ENCODE data around the gene HADHB. TPM values are rescaled to one million over a fixed set of nuclear protein-coding genes. Genes with fewer than 3 reads are reported as not detected.
"Not testable (repeated sequence)": the region's sequence is repeated elsewhere in the genome, so short reads cannot be mapped to it uniquely, and the experiment has no call there.

HADHB gene
- total RNA-seq, 1 experiment from 2014 or later: 25.2 TPM

- DNase-seq (ENCODE audit: low spot score): peak; percentile 39
These were observed 47.9 kb downstream of the HADHB start for GRCh38 chr2:26292646-26293045.

- no peak for DNase-seq (ENCODE audit: low spot score)
These were observed 50.8 kb downstream of the HADHB start for GRCh38 chr2:26295511-26295910.

- no peak for DNase-seq (ENCODE audit: low spot score)
These were observed 52.3 kb downstream of the HADHB start for GRCh38 chr2:26297061-26297460.

- DNase-seq (ENCODE audit: low spot score): no peak
These were observed 53.5 kb downstream of the HADHB start for GRCh38 chr2:26298286-26298637.

GRCh38 chr2:26298638-26299393 lies 54.1 kb downstream of the HADHB start:
- DNase-seq (ENCODE audit: low spot score): no peak

- peak; percentile 66 for DNase-seq (ENCODE audit: low spot score)
These were observed 54.8 kb downstream of the HADHB start for GRCh38 chr2:26299471-26300101.

- peak; percentile 45 for DNase-seq (ENCODE audit: low spot score)
These were observed 55.6 kb downstream of the HADHB start for GRCh38 chr2:26300234-26300925.

GRCh38 chr2:26302846-26303245 lies 58.1 kb downstream of the HADHB start:
- DNase-seq (ENCODE audit: low spot score): peak; percentile 10

- not testable (repeated sequence) for DNase-seq (ENCODE audit: low spot score)
These were observed 60.4 kb downstream of the HADHB start for GRCh38 chr2:26305094-26305493.

GRCh38 chr2:26305540-26305939 lies 60.8 kb downstream of the HADHB start:
- DNase-seq (ENCODE audit: low spot score): no peak

GRCh38 chr2:26309921-26310320 lies 65.2 kb downstream of the HADHB start:
- DNase-seq (ENCODE audit: low spot score): no peak

GRCh38 chr2:26312471-26312870 lies 67.7 kb downstream of the HADHB start:
- no peak for DNase-seq (ENCODE audit: low spot score)

- DNase-seq (ENCODE audit: low spot score): no peak
These were observed 68.7 kb downstream of the HADHB start for GRCh38 chr2:26313446-26313845.

GRCh38 chr2:26314243-26314642 lies 69.5 kb downstream of the HADHB start:
- no peak for DNase-seq (ENCODE audit: low spot score)

- DNase-seq (ENCODE audit: low spot score): peak; percentile 25
These were observed 71.3 kb downstream of the HADHB start for GRCh38 chr2:26316041-26316440.

- DNase-seq (ENCODE audit: low spot score): no peak
These were observed 72.1 kb downstream of the HADHB start for GRCh38 chr2:26316845-26317244.

GRCh38 chr2:26317377-26318105 lies 72.8 kb downstream of the HADHB start:
- DNase-seq (ENCODE audit: low spot score): no peak

- DNase-seq (ENCODE audit: low spot score): no peak
These were observed 74.2 kb downstream of the HADHB start for GRCh38 chr2:26318950-26319349.

- DNase-seq (ENCODE audit: low spot score): not testable (repeated sequence)
These were observed 79.7 kb downstream of the HADHB start for GRCh38 chr2:26324479-26324878.

- no peak for DNase-seq (ENCODE audit: low spot score)
These were observed 80.2 kb downstream of the HADHB start for GRCh38 chr2:26324903-26325302.

- no peak for DNase-seq (ENCODE audit: low spot score)
These were observed 81.1 kb downstream of the HADHB start for GRCh38 chr2:26325851-26326250.

- no peak for DNase-seq (ENCODE audit: low spot score)
These were observed 81.8 kb downstream of the HADHB start for GRCh38 chr2:26326514-26326913.

All from HT-29 (cell line).